ENCODE results near the gene SALL1.

Gene SALL1

DNA sequence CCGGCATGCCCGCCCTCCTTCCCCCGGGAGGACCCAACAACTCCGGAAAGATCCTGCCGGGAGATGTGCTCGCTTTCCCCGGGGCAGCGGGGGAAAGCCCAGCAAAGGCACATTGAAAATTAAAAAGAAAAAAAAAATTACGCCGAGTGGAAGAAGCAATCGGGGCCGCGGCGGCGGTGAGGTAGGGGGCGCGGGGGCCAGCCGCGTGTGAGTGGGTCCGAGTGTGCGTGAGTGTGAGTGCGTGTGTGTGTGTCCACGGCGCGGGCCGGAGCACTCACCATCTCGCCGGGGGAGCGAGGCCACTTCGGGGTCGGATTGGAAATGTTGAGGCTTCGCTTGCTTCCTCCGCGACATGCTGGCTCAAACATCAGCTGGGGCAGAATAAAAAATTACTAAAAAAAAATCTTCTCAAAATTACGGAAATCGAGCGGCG lies at the start of gene SALL1:
SALL1 (minus strand) TSS at position 383 of the 433 bp plus-strand sequence; CDS start at position 354, 29 bp downstream.
- no peak for DNase-seq (ENCODE audit: low read depth)

DNA sequence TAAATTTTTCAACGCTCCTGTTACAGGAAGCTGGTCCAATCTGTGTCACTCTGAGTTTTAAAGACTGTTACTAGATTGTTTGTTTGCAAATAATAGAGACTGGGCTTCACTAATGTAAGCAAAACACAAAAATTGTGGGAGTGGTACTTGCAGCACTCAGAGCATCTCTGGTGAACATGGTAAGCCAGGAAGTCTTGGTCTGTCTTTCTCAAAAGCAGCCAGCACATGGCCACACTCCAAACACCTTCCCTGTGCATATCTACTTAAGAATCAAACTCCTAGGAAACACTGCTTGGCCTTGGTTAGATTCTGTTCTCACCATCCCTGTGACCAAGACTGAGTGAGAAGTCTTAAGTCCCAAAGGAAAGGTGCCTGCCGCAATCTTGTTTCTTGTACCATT lies 49.7 kb upstream of the SALL1 start:
- no peak for DNase-seq (ENCODE audit: low read depth)

DNA sequence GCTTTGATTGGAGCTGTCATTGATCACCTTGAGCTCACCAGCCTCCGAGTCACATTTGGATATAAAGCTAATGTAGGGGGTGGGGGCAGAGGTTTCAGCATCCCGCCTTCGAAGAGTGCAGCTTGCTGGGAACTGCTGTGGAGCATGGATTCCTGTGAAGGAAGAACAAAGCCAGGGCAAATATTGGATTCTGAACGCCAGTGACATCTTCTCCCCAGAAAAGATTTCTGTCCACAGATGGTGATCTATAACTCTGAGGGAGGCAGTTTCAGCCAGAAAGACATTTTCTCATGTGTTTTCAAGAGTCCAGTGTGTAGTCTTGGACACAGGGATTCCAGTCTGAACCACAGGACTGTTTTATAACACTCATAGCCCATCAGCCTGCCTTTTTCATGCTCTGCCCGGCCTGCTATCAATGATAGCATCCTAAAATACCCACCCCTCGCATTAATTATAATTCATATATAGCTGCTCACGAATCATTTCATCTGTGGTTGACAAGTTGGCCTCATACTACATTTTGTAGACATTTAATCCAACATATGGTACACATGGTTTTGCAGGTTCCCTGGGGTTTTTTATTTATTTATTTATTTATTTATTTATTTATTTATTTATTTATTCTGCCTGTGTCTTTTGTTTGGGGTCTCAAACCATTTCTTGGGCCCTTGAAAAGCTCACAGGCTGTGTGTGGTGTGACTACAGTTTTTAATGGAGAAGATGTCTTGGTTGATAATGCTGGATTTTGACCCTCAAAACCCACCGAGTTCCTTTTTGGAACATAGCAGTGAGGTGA lies 47.1 kb upstream of the SALL1 start:
- no peak for DNase-seq (ENCODE audit: low read depth)

DNA sequence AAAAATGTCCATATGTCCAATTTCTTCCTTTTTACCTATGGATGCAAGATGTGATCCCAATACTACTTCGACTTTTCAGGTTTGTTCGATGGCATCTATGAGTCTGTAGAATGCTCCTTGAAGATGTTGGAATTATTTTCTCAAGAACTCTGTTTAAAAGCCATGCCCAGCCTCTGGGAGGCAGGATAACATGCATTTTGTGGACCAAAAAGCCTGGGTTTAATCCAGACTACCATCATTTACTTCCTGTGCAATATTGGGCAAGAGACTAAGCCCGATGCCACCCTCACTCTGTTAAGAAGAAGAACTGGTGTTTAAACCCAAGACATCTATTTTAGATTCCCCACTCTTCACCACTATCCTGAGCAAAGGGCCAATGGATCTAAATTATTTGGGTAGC lies 42.8 kb upstream of the SALL1 start:
- DNase-seq (ENCODE audit: low read depth), result no peak

DNA sequence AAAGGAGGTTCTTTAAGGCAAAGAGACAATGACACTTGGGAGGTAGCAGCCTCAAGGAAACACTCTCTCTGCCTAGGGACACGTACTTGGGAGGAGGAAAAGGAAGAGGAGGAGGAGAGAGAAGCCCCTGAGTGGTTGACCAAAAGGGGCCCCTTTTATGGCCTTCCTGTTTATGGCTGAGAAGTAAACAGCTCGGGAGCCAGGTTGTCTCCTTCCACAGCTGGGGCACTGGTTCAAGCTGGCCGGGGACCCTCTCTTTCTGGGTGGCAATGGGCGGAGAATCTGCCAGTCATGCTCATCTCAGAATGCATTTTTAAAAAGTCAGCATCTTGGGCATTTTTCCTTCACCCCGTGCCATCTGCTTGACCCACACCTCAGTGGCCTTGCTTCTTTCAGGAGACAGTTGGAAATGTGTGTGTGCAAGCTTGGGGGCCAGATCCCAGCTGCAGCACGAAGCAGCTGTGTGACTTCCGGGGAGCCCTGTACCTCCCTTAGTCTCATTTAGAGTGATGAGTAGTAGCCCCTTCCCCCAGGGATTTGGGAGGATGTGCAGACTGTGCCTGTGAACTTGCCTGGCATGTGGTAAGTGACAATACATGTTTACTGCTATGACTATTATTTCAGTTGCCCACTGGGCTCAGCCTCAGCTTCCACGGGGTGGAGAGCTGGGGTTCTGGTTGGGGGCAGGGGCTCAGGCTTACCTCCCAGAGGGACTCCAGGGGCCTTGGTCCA lies 33.8 kb upstream of the SALL1 start:
- DNase-seq (ENCODE audit: low read depth), result no peak

DNA sequence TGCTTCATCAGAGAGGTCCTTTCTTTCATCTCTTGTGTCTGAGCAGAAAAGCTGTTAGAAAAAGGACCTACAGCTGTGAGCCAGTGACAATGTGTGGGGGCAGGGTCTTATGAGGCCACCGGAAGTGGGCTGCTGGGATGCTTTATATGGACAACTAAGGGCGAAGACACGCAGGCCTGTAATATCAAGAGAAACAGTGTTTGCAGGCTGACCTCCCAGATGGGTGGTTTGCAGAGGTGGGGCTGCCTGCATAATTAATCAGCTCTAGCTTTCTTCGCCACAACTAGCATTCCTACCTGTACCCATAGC lies 30.4 kb upstream of the SALL1 start:
- no peak for DNase-seq (ENCODE audit: low read depth)

DNA sequence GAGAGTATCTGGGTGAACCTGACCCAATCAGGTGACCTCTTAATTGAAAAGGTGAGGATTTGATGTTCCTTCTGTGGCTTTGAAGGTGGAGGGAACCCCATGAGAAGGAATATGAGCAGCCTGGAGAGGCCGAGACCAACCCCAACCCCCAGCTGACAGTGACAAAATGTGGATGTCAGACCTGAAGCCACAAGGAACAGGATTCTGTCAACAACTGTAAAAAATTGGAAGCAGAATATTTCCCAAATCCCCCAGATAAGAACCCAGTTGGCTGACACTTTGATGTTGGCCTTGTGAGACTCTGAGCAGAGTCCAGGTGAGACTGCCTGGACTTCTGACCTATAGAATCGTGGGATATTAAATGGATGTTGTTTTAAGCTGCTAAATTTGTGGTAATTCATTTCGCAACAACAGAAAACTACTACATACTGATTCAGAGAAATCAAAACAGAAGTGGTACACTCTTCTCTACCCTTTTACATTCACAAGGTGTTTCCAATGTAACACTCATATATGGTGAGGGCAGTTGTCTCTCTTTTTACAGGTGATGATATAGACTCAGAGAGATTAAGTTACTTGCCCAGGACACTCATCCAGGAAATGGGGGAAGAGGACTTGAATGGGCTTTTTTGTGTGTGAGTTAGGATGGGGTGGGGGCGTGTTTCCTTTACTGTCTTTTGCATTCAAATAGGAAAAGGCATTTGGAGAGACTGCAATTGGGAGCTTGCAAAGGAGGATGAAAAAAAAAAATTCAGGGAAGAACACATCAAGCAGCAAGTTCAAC lies 29.8 kb upstream of the SALL1 start:
- no peak for DNase-seq (ENCODE audit: low read depth)

GRCh38 chr16:51175081-51175480 lies 24.0 kb upstream of the SALL1 start:
- no peak for DNase-seq (ENCODE audit: low read depth)

GRCh38 chr16:51172368-51172767 lies 21.3 kb upstream of the SALL1 start:
- DNase-seq (ENCODE audit: low read depth), result no peak

- DNase-seq (ENCODE audit: low read depth), result no peak
Observed at GRCh38 chr16:51168755-51169154, 17.7 kb upstream of the SALL1 start.

DNA sequence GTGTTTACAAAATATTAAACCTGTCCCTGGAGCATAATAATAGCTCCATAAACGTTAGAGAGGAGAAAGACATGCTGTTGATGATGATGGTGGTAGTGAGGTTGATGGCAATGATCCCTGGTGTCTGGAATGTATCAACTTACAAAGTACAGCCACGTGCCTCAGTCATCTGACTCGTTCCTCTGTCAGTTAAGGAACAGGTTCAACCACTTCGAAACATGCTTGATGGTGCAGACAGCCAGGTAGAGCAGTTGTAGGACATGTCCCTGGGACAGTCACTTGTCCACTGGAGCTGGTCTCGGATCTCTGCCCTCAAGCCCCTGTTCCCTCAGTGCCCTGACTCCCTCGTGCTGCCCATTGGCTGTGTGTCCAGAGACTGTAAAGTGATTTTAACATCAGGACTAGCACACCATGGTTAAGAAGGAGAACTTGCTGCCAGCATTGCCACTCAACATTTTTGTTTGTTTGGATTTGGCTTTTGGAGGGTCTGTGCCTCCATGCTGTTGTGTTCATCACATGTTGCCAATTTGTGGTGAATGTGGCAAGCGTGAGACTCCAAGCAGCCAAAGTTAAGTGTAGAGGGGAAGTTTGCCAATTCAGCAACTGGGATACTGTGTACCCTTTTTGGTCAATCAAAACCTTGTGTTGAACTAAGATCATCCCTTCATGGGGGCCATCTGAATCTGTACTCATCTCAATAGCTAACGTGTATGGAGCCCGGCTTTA lies 16.3 kb upstream of the SALL1 start:
- no peak for DNase-seq (ENCODE audit: low read depth)

DNA sequence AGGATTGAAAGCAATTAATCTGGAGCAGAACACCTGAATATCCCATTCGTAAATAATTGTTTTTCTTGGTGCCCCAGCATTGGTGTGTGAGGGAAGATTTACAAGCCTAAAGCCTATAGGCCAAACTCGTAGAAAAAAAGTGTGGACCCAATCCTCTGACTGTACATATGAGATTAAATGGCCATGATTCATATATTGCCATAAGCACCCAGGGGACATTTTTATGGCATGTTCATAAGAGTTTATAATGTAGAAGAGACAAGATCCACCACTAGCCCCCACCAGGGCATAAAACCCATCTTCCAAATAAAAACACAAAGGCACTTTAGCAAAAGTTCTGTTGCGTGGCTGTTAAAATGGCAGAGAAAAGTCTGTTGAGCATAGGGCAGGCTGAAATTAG lies 15.5 kb upstream of the SALL1 start:
- no peak for DNase-seq (ENCODE audit: low read depth)

- DNase-seq (ENCODE audit: low read depth), result no peak
Observed at GRCh38 chr16:51166091-51166490, 15.0 kb upstream of the SALL1 start.

- no peak for DNase-seq (ENCODE audit: low read depth)
Observed at GRCh38 chr16:51165043-51165442, 14.0 kb upstream of the SALL1 start.

DNA sequence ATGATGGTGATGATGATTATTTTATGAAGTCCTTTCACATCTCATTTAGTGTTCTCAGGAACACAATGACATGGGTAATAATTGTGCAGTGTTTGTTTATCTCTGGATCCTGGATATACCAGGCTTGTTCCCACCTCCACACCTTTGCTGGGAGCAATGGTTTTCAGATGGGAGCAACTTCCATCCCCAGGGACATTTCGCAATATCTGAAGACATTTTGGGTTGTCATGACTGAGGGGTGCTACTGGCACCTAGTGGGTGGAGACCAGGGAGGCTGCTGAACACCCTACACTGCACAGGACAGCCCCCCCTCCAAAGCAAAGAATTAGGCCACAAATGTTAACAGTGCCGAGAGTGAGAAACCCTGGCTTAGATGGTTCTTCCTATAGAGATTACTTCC lies 13.5 kb upstream of the SALL1 start:
- DNase-seq (ENCODE audit: low read depth), result no peak

GRCh38 chr16:51163894-51164566 lies 13.0 kb upstream of the SALL1 start:
- DNase-seq (ENCODE audit: low read depth), result no peak

GRCh38 chr16:51163366-51163765 lies 12.3 kb upstream of the SALL1 start:
- DNase-seq (ENCODE audit: low read depth), result no peak

- DNase-seq (ENCODE audit: low read depth), result no peak
Observed at GRCh38 chr16:51161440-51162195, 10.5 kb upstream of the SALL1 start.

DNA sequence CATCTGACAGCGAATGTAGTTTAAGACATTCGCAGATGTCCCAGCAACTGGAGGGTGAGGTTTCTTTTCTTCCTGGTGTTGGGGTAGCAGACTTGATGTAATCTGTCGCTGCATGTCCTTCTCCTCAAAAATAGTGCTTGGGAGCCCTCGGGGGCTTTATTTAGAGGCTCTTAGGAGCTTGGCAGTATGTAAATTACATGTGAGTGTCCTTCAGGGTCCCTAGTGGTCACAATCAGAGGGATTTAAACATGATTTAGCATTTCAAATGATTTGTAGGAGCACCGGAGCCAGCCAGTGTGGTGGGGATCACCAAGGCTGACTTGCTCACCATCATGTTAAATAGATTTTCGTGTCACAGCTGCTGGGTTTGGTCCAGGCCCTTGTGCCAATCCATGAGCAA lies 8.8 kb upstream of the SALL1 start:
- DNase-seq (ENCODE audit: low read depth), result no peak

GRCh38 chr16:51159296-51159695 lies 8.2 kb upstream of the SALL1 start:
- DNase-seq (ENCODE audit: low read depth), result no peak

DNA sequence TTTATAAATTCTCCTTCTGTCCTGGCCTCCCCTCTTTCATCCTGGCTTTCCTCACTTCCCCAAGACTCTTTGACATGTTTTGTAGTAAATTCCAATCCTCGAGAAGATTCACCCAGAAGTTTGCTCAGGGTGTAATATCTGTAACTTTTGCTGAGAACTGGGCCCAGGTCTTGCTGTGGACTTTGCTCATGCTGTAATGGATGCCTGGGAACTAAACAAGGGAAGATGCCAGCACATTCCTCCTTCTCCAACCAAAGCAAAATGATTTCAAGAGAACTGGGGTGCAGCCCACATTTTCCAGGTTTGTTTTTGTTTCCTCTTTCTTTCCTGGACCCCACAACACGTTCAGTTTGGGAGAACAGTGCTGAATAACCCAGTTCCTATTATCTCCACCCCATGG lies 6.6 kb upstream of the SALL1 start:
- no peak for DNase-seq (ENCODE audit: low read depth)
